ENCODE results near the gene NF2. TPM values are rescaled to one million over a fixed set of nuclear protein-coding genes. Genes with fewer than 3 reads are reported as not detected.

Gene NF2
- total RNA-seq, 1 donor from 2014 or later = 67.9 TPM

DNA sequence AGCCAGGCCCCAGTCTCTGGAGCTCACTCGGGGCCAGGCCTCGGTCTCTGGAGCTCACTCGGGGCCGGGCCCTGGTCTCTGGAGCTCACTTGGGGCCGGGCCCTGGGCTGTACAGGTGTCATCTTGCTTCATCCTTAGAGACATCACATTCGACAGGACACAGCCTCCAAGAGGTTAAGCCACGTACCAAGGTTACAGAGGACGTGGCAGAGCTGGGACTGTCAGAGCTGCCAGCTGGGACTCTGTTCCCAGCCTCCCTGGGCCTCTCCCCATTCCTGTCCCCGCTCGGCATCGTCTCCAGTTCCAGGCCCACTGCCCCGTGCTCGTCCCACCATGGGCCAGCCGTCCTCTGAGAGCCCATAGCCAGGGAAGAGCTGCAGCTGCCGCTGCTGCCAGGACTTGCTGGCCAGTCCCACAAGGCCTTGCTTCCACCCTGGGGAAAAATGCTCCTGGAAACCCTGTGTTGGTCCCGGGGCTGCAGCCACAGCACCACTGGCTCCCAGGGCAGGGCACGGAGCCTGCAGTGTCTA is 136.0 kb downstream of the NF2 start:
- Mint-ChIP-seq H3K4me3 (ENCODE audit: unreplicated experiment) (no peak overlapping the region), H3K4me1 (ENCODE audit: unreplicated experiment) (no peaks in the 10 kb centered on the region), H3K36me3 (ENCODE audit: unreplicated experiment) (peaks cover 10% of the 10 kb centered on the region), H3K9me3 (ENCODE audit: unreplicated experiment) (no peaks in the 10 kb centered on the region), H3K27me3 (ENCODE audit: unreplicated experiment) (no peaks in the 10 kb centered on the region), H3K27ac (ENCODE audit: unreplicated experiment) (no peak overlapping the region)
- TF ChIP-seq CTCF (IDR thresholded peaks at IDR 0.05) = no peak
- no peak for DNase-seq (ENCODE audit: extremely low spot score, unreplicated experiment)

GRCh38 chr22:29740216-29740615 is 136.8 kb downstream of the NF2 start:
- no peaks in the 10 kb centered on the region for H3K27me3 Mint-ChIP-seq (ENCODE audit: unreplicated experiment)
- H3K36me3 Mint-ChIP-seq (ENCODE audit: unreplicated experiment) = peaks cover 9% of the 10 kb centered on the region
- TF ChIP-seq CTCF (IDR thresholded peaks at IDR 0.05) = no peak
- no peaks in the 10 kb centered on the region for H3K9me3 Mint-ChIP-seq (ENCODE audit: unreplicated experiment)
- no peak overlapping the region for H3K4me3 Mint-ChIP-seq (ENCODE audit: unreplicated experiment)
- no peak overlapping the region for H3K27ac Mint-ChIP-seq (ENCODE audit: unreplicated experiment)
- H3K4me1 Mint-ChIP-seq (ENCODE audit: unreplicated experiment) = no peaks in the 10 kb centered on the region
- DNase-seq (ENCODE audit: extremely low spot score, unreplicated experiment) = no peak

- no peak for DNase-seq (ENCODE audit: extremely low spot score, unreplicated experiment)
- Mint-ChIP-seq H3K27me3 (ENCODE audit: unreplicated experiment) (no peaks in the 10 kb centered on the region), H3K4me1 (ENCODE audit: unreplicated experiment) (no peaks in the 10 kb centered on the region), H3K4me3 (ENCODE audit: unreplicated experiment) (no peak overlapping the region), H3K36me3 (ENCODE audit: unreplicated experiment) (peaks cover 13% of the 10 kb centered on the region), H3K9me3 (ENCODE audit: unreplicated experiment) (no peaks in the 10 kb centered on the region), H3K27ac (ENCODE audit: unreplicated experiment) (no peak overlapping the region)
- TF ChIP-seq CTCF (IDR thresholded peaks at IDR 0.05) = no peak
These were observed 138.5 kb downstream of the NF2 start for GRCh38 chr22:29741926-29742325.

DNA sequence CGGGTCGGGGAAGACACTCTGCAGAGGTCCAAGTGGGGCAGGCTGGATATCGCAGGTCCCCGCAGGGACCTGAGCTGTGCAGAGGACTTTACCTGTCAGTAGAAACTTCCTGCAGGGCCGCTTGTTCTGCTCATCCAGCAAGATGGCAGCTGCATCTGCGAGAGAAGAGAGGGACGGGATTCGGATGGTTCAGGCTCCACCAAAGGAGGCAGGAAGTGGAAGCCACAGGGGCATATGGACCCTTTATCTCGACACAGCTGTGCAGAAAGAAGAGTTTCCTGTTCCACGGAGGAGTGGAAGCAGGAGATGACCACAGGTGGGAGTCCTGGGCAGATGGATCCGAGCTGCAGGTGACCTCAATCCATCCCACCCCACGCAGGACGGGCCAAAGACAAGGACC is 138.9 kb downstream of the NF2 start:
- peaks cover 14% of the 10 kb centered on the region for H3K36me3 Mint-ChIP-seq (ENCODE audit: unreplicated experiment)
- no peak for DNase-seq (ENCODE audit: extremely low spot score, unreplicated experiment)
- H3K4me1 Mint-ChIP-seq (ENCODE audit: unreplicated experiment) = no peaks in the 10 kb centered on the region
- no peak overlapping the region for H3K4me3 Mint-ChIP-seq (ENCODE audit: unreplicated experiment)
- TF ChIP-seq CTCF (IDR thresholded peaks at IDR 0.05) = no peak
- no peaks in the 10 kb centered on the region for H3K27me3 Mint-ChIP-seq (ENCODE audit: unreplicated experiment)
- no peaks in the 10 kb centered on the region for H3K9me3 Mint-ChIP-seq (ENCODE audit: unreplicated experiment)
- H3K27ac Mint-ChIP-seq (ENCODE audit: unreplicated experiment) = no peak overlapping the region

GRCh38 chr22:29744902-29745301 is 141.5 kb downstream of the NF2 start:
- no peak for DNase-seq (ENCODE audit: extremely low spot score, unreplicated experiment)
- H3K27me3 Mint-ChIP-seq (ENCODE audit: unreplicated experiment) = no peaks in the 10 kb centered on the region
- no peak overlapping the region for H3K4me3 Mint-ChIP-seq (ENCODE audit: unreplicated experiment)
- peaks cover 20% of the 10 kb centered on the region for H3K36me3 Mint-ChIP-seq (ENCODE audit: unreplicated experiment)
- no peaks in the 10 kb centered on the region for H3K9me3 Mint-ChIP-seq (ENCODE audit: unreplicated experiment)
- no peak overlapping the region for H3K27ac Mint-ChIP-seq (ENCODE audit: unreplicated experiment)
- H3K4me1 Mint-ChIP-seq (ENCODE audit: unreplicated experiment) = no peaks in the 10 kb centered on the region
- no peak for TF ChIP-seq CTCF (IDR thresholded peaks at IDR 0.05)
